Measurements from ENCODE around the gene COPRS.

- TF ChIP-seq CTCF (IDR thresholded peaks at IDR 0.05), result no peak
- no peak for TF ChIP-seq POLR2A (IDR thresholded peaks at IDR 0.05)
These were observed 48.4 kb upstream of the COPRS start for GRCh38 chr17:31907342-31907962.

All from suprapubic skin (tissue), 3 donors.